ENCODE measurements around the gene ZSWIM7. TPM values are rescaled to one million over a fixed set of nuclear protein-coding genes. Genes with fewer than 3 reads are reported as not detected.

Gene ZSWIM7
- total and polyA plus RNA-seq, 2 donors, result 19.6 to 57.6 TPM

DNA sequence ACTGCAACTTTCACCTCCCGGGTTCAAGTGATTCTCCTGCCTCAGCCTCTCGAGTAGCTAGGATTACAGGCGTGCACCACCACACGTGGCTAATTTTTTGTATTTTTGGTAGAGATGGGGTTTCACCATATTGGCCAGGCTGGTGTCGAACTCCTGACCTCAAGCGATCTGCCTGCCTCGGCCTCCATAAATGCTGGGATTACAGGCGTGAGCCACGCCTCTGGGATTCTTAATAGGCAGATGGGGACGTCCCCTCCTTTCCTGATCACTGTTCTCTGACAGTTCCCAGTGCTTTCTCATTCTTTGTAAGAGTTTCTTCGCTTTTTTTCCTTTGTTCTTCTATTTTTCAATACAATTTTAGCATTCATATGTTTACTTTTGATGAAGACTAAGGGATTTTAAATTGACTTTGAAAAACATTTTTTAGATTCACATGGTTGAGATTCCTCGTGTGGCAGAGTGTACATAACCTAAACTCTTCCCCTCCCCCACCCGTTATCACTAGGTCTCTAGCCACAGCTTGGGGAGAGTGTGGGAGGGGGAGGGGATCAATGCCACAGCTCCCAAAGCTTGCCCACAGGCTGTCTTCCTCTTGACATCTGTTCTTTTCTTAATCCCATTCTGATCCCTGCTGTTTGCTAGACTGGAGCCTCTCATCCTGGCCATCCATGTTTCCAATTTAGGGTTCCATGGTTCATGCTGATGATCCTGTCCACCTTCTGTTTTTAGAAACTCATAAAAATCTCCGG lies 43.5 kb downstream of the ZSWIM7 start:
- no peaks in the 10 kb centered on the region for H3K27me3 ChIP-seq (ENCODE audit: control insufficient read depth in 2 of 2, insufficient read depth in 1 of 2, low read length in 1 of 2)
- peaks cover 0 to 6% of the 10 kb centered on the region in 2 donors for H3K4me1 ChIP-seq (ENCODE audit: control insufficient read depth in 2 of 2, insufficient read depth in 2 of 2, low read length in 2 of 2)
- H3K27ac ChIP-seq (ENCODE audit: low read depth in 1 of 2, low read length in 1 of 2), result no peak overlapping the region
- DNase-seq (ENCODE audit: low read depth in 6 of 9, low spot score in 9 of 9), result no peak
- WGBS, result 91% methylated on average over 14 of the region's 14 CpGs
- no peaks in the 10 kb centered on the region for H3K9me3 ChIP-seq (ENCODE audit: control insufficient read depth in 2 of 2, insufficient read depth in 1 of 2, low read length in 1 of 2)
- no peaks in the 10 kb centered on the region for H3K36me3 ChIP-seq (ENCODE audit: control insufficient read depth in 2 of 2, insufficient read depth in 2 of 2, low read length in 1 of 2)
- H3K4me3 ChIP-seq (ENCODE audit: low read length in 2 of 2), result no peak overlapping the region

DNA sequence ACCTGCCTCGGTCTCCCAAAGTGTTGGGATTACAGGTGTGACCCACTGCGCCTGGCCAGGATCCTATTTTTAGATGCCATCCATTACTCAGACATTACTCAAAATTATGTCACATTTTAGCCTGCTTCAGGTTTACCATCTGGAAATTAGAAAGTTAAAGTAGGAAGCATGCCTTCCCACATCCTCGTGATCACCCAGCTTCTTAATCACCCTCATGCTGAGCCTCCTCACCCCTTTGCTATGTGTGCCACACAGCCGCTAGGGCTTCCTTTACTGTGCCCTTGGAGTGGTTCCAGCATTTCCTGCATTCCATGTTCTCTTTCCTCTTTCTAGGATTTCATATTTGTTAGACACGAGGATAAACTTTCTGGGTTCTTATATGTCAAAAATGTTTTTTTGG lies 45.3 kb downstream of the ZSWIM7 start:
- DNase-seq (ENCODE audit: low read depth in 6 of 9, low spot score in 9 of 9), result no peak
- Histone ChIP-seq H3K4me1 (ENCODE audit: control insufficient read depth in 2 of 2, insufficient read depth in 2 of 2, low read length in 2 of 2) (peaks cover 0 to 6% of the 10 kb centered on the region in 2 donors), H3K9me3 (ENCODE audit: control insufficient read depth in 2 of 2, insufficient read depth in 1 of 2, low read length in 1 of 2) (no peaks in the 10 kb centered on the region), H3K4me3 (ENCODE audit: low read length in 2 of 2) (no peak overlapping the region), H3K27me3 (ENCODE audit: control insufficient read depth in 2 of 2, insufficient read depth in 1 of 2, low read length in 1 of 2) (no peaks in the 10 kb centered on the region), H3K27ac (ENCODE audit: low read depth in 1 of 2, low read length in 1 of 2) (no peak overlapping the region), H3K36me3 (ENCODE audit: control insufficient read depth in 2 of 2, insufficient read depth in 2 of 2, low read length in 1 of 2) (no peaks in the 10 kb centered on the region)
- 79% methylated on average over 5 of the region's 5 CpGs for WGBS

DNA sequence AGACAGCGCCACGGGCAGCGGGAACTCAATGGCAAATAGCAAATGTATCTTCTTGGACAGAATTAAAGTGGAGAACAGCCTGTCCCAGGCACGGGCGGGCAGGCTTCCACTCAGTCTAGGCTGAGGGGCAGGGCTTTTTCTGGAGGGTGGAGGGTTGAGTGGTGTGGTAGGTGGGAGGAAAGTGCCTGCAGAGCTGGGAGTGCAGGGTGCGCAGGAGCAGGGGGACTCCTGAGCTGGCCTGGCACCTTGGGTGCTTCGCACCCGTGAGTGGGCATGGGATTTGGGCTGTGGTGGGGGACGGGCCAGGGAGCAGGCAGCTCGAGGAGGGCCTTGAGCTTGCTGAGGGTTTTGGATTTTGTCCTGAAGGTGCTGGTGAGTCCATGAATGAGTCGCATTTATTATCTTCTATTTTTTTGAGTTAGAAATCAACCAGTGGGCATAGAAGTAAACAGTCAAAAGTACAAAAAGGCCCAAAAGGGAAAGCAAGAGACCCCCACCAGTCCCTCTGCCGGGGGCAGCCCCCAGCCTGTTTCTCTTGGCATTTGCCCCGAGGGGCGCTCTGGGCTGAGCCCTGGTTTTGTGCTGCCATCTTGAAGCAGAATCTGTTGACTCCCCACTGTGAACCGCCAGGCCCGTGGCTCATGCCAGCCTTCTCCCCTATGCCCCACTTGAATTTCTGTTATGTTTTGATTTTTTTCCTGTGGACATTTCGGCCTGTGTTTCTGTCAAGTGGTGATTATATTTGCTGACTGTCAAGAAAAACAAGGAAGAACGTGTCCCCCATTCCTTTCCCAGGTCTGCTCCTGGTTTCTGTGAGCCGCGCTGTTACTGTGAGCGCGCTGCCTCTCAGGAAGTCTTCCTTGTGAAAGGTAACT lies 46.4 kb downstream of the ZSWIM7 start:
- Histone ChIP-seq H3K4me1 (ENCODE audit: control insufficient read depth in 2 of 2, insufficient read depth in 2 of 2, low read length in 2 of 2) (no peaks in the 10 kb centered on the region), H3K9me3 (ENCODE audit: control insufficient read depth in 2 of 2, insufficient read depth in 1 of 2, low read length in 1 of 2) (no peaks in the 10 kb centered on the region), H3K27ac (ENCODE audit: low read depth in 1 of 2, low read length in 1 of 2) (no peak overlapping the region), H3K4me3 (ENCODE audit: low read length in 2 of 2) (no peak overlapping the region), H3K36me3 (ENCODE audit: control insufficient read depth in 2 of 2, insufficient read depth in 2 of 2, low read length in 1 of 2) (no peaks in the 10 kb centered on the region), H3K27me3 (ENCODE audit: control insufficient read depth in 2 of 2, insufficient read depth in 1 of 2, low read length in 1 of 2) (no peaks in the 10 kb centered on the region)
- WGBS, result 85% methylated on average over 22 of the region's 22 CpGs
- no peak for DNase-seq (ENCODE audit: low read depth in 6 of 9, low spot score in 9 of 9)

DNA sequence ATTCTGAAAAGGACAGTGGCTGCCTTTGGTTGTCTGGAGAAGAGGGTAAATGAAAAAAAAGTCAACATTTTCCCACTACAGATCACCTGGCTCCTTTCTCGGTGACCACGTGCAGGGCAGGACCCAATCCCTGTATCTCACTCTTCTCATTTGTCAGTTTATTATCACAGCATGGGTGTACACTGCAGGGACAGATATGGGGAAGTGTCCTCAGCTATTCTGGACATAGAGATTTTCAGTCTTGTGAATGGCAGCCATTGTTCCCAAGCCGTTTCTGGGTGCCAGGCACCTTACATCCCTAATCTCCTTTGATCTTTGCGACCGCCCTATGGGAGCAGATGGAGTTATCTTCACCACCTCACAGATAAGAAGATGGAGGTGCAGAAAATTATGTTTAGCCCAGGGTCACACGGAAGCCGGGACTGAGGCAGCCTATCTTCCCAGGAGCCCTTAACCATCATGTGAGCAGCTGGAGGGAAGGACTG lies 47.4 kb downstream of the ZSWIM7 start:
- no peak overlapping the region for H3K4me3 ChIP-seq (ENCODE audit: low read length in 2 of 2)
- H3K27ac ChIP-seq (ENCODE audit: low read depth in 1 of 2, low read length in 1 of 2), result no peak overlapping the region
- H3K36me3 ChIP-seq (ENCODE audit: control insufficient read depth in 2 of 2, insufficient read depth in 2 of 2, low read length in 1 of 2), result no peaks in the 10 kb centered on the region
- peaks cover 0 to 9% of the 10 kb centered on the region in 2 donors for H3K27me3 ChIP-seq (ENCODE audit: control insufficient read depth in 2 of 2, insufficient read depth in 1 of 2, low read length in 1 of 2)
- no peak for DNase-seq (ENCODE audit: low read depth in 6 of 9, low spot score in 9 of 9)
- peaks cover 0 to 1% of the 10 kb centered on the region in 2 donors for H3K9me3 ChIP-seq (ENCODE audit: control insufficient read depth in 2 of 2, insufficient read depth in 1 of 2, low read length in 1 of 2)
- no peaks in the 10 kb centered on the region for H3K4me1 ChIP-seq (ENCODE audit: control insufficient read depth in 2 of 2, insufficient read depth in 2 of 2, low read length in 2 of 2)
- 96% methylated on average over 7 of the region's 7 CpGs for WGBS

DNA sequence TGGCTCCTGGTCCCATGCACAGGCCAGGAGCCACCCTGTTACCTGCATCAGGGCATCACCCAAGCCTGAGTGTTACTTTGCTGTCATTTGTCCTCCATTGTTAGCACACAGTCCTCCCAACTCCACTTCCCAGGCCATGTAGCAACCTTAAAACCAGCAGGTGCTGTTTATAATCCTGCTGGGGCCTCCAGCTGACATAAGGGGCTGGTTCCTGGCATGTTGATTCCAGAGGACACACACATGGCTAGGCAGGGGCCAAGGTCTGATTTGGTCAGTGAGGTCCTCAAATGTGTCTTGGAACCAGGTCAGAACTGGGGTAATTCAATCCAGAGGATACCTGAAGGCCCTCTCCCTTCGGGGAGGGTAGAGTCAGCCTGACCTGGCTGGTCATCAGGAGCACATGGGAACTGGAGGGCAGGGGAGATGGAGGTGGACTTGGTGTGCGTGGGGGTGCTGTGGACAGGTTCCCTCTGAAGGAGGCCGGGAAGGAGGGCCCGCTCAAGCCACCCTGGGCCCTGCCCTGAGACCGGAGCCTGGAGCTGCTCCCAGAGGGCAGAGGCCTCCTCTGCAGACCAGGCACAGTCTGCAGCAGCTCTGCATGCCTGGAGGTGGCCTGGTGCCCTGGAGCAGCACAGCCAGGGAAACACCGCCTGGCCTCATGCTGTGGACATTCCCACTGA lies 48.0 kb downstream of the ZSWIM7 start:
- H3K4me1 ChIP-seq (ENCODE audit: control insufficient read depth in 2 of 2, insufficient read depth in 2 of 2, low read length in 2 of 2), result no peaks in the 10 kb centered on the region
- no peak for DNase-seq (ENCODE audit: low read depth in 6 of 9, low spot score in 9 of 9)
- peaks cover 3 to 15% of the 10 kb centered on the region in 2 donors for H3K27me3 ChIP-seq (ENCODE audit: control insufficient read depth in 2 of 2, insufficient read depth in 1 of 2, low read length in 1 of 2)
- H3K27ac ChIP-seq (ENCODE audit: low read depth in 1 of 2, low read length in 1 of 2), result no peak overlapping the region
- over 99% methylated on average over 6 of the region's 6 CpGs for WGBS
- peaks cover 0 to 1% of the 10 kb centered on the region in 2 donors for H3K9me3 ChIP-seq (ENCODE audit: control insufficient read depth in 2 of 2, insufficient read depth in 1 of 2, low read length in 1 of 2)
- no peak overlapping the region for H3K4me3 ChIP-seq (ENCODE audit: low read length in 2 of 2)
- H3K36me3 ChIP-seq (ENCODE audit: control insufficient read depth in 2 of 2, insufficient read depth in 2 of 2, low read length in 1 of 2), result no peaks in the 10 kb centered on the region

DNA sequence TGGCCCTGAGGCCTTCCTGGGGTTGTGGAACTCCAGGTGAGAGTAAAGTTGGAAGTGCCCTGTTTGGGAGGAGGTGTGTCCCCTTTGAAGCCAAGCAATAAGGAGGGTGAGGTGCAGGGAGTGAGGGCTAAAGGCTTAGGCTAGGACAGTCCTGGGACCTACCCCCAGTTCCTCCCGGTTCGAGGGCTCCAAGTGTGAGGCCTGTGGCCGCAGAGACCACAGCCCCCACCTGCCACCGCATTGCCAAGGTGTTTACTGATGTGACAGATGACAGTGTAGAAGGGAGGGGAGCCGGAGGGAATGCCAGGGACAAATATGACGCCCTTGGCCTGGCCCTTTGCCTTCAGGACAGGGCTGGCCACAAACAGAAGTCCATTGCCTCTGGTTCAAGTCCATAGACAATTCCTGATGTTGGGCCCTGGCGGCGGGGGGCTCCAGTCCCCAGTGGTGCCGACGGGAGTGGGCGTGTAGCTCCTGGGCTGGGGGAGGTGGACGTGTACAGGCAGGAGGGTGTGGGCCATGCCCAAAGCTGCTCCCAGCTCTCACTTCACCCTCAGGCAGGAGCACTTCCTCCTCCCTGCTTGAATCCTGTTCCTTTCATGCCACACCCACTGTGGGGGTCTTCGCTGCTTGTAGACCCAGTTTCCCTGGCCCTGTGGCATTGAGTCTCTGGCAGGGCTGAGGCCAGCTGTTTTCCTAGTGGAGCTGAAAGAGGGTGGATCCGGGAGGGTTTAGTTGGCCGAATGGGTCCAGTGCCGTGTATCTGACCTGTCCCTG lies 51.3 kb downstream of the ZSWIM7 start:
- no peak for DNase-seq (ENCODE audit: low read depth in 6 of 9, low spot score in 9 of 9)
- H3K4me3 ChIP-seq (ENCODE audit: low read length in 2 of 2), result no peak overlapping the region
- no peak overlapping the region for H3K27ac ChIP-seq (ENCODE audit: low read depth in 1 of 2, low read length in 1 of 2)

DNA sequence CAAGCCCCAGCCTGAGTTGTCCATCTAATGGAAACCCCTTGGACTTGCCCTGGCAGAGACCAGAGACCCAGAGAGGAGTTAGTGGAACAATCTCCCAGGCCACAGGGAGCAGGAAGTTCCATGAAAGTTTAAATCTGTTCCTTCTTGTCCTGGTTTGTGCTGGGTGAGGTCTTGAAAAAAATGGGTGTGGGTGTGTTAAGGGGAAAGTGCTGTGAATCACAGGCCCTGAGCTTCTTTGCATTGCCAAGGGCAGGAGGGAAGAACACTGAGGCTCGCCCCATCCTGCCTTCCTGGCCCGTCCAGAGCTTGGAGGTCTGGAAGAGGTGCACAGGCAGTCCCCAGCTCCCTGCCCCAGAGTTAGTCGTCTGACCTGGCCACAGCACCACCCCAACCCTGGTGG lies 52.2 kb downstream of the ZSWIM7 start:
- peaks cover 29 to 55% of the 10 kb centered on the region in 2 donors for H3K27me3 ChIP-seq (ENCODE audit: control insufficient read depth in 2 of 2, insufficient read depth in 1 of 2, low read length in 1 of 2)
- no peak overlapping the region for H3K27ac ChIP-seq (ENCODE audit: low read depth in 1 of 2, low read length in 1 of 2)
- peaks cover 8 to 15% of the 10 kb centered on the region in 2 donors for H3K4me1 ChIP-seq (ENCODE audit: control insufficient read depth in 2 of 2, insufficient read depth in 2 of 2, low read length in 2 of 2)
- DNase-seq (ENCODE audit: low read depth in 6 of 9, low spot score in 9 of 9), result no peak
- no peak overlapping the region for H3K4me3 ChIP-seq (ENCODE audit: low read length in 2 of 2)
- no peaks in the 10 kb centered on the region for H3K36me3 ChIP-seq (ENCODE audit: control insufficient read depth in 2 of 2, insufficient read depth in 2 of 2, low read length in 1 of 2)
- peaks cover 0 to 1% of the 10 kb centered on the region in 2 donors for H3K9me3 ChIP-seq (ENCODE audit: control insufficient read depth in 2 of 2, insufficient read depth in 1 of 2, low read length in 1 of 2)
- WGBS, result 94% methylated on average over 3 of the region's 3 CpGs

More for the DNA sequence above, 51.3 kb downstream of the ZSWIM7 start:
- Histone ChIP-seq H3K4me1 (ENCODE audit: control insufficient read depth in 2 of 2, insufficient read depth in 2 of 2, low read length in 2 of 2) (peaks cover 8 to 15% of the 10 kb centered on the region in 2 donors), H3K9me3 (ENCODE audit: control insufficient read depth in 2 of 2, insufficient read depth in 1 of 2, low read length in 1 of 2) (peaks cover 0 to 1% of the 10 kb centered on the region in 2 donors), H3K27me3 (ENCODE audit: control insufficient read depth in 2 of 2, insufficient read depth in 1 of 2, low read length in 1 of 2) (peaks cover 29 to 47% of the 10 kb centered on the region in 2 donors), H3K36me3 (ENCODE audit: control insufficient read depth in 2 of 2, insufficient read depth in 2 of 2, low read length in 1 of 2) (no peaks in the 10 kb centered on the region)
- 88% methylated on average over 16 of the region's 16 CpGs for WGBS

DNA sequence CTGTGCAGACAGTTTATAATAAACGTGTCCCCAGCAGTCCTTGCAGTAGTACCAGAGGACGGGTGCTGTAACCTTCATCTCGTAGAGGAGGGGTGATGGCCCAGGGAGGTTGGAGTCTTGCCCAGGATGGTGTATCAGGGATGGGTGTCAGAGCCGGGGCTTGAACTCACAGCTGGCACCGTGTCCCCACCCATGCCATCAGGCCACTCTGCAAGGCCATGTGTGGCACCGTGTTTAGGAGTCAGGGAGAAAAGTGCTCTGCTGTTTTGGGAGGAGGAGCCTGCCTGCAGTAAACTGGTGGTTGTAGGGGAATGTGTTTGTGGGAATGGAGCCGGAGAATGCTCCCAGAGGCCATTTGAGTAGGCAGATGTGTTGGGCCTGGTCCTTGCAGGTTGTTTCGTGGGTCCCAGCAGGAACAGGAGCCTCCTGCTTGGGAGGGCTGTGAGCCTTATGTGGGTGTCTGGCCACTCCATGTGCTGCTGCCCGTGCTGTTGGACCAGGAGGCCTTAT lies 52.8 kb downstream of the ZSWIM7 start:
- Histone ChIP-seq H3K4me3 (ENCODE audit: low read length in 2 of 2) (no peak overlapping the region), H3K27ac (ENCODE audit: low read depth in 1 of 2, low read length in 1 of 2) (no peak overlapping the region), H3K27me3 (ENCODE audit: control insufficient read depth in 2 of 2, insufficient read depth in 1 of 2, low read length in 1 of 2) (peaks cover 29 to 55% of the 10 kb centered on the region in 2 donors), H3K36me3 (ENCODE audit: control insufficient read depth in 2 of 2, insufficient read depth in 2 of 2, low read length in 1 of 2) (no peaks in the 10 kb centered on the region), H3K9me3 (ENCODE audit: control insufficient read depth in 2 of 2, insufficient read depth in 1 of 2, low read length in 1 of 2) (peaks cover 0 to 1% of the 10 kb centered on the region in 2 donors), H3K4me1 (ENCODE audit: control insufficient read depth in 2 of 2, insufficient read depth in 2 of 2, low read length in 2 of 2) (peaks cover 8 to 15% of the 10 kb centered on the region in 2 donors)
- WGBS, result 89% methylated on average over 9 of the region's 9 CpGs
- DNase-seq (ENCODE audit: low read depth in 6 of 9, low spot score in 9 of 9), result no peak

All from thymus (tissue), 11 donors.